H1 (cell line): Measurements from ENCODE around the gene ETFDH.

Source experiments
- CTCF ChIP-seq, 3 experiments: IDR thresholded peaks; 1 replicate in 2 of 3; 2 replicates in 1 of 3; pipeline versions ENCODE4 v1.5.1 to v1.6.1; 2011; ENCODE audit warnings: low read length in 3 of 3, mild to moderate bottlenecking in 3 of 3, inconsistent platforms in 2 of 3, low read depth in 1 of 3, moderate library complexity in 1 of 3; ENCODE audit not compliant: insufficient read depth in 1 of 3; ENCODE audit errors: control extremely low read depth in 1 of 3
- SRF ChIP-seq: IDR thresholded peaks from 2 replicates; pipeline ENCODE4 v1.6.1; 2011; ENCODE audit warnings: mild to moderate bottlenecking, low read depth, low read length, moderate library complexity

GRCh38 chr4:158636619-158637018, 35.5 kb upstream of the ETFDH start:
- TF ChIP-seq CTCF (IDR thresholded peaks at IDR 0.05; ENCODE audit: control extremely low read depth in 1 of 3, insufficient read depth in 1 of 3, low read depth in 1 of 3, low read length in 3 of 3) = no peak
- TF ChIP-seq SRF = no peak
